ENCODE data around the gene CTNNBL1. TPM values are rescaled to one million over a fixed set of nuclear protein-coding genes. Genes with fewer than 3 reads are reported as not detected.

The CTNNBL1 gene
- total RNA-seq, 2 donors from 2014 or later = 36.6 to 50.7 TPM

DNA sequence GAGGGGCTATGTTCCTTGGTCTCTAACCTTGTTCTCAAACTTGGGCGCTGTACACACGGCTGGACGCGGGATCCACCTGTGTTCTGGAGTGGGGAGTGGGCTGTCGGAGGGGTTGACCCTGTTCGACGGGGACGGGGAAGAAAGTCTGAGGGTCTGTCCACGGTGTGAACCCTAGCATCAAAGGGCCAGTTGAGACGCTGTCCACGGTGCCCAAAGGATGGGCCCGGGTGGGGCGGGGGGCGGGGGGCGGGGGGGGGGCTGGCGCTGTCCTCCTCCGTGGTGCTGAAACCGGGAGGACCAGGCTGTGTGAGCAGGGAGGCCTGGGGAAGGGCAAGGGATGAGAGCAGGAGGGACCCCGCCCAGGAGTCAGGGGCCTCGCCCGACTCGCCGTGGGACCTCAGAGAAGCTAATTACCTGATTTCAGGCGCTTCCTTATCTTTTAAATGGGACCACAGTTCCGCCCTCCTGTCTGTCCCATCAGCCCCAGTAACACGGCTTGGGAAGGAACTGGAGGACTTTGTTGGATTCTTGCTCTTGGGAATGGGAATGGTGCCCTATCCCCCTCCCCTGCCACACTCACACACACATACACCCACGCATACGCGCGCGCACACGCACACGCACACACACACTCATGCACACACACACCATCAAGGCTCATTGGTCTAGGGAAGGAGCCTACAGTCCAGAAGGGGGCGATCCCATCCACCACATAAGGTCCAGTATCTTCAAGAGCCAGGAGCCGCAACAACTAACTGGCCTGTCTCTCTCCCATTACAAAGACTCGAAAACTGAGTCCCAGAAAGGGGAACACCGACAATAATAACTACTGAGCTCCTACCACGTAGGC lies 208.0 kb downstream of the CTNNBL1 start:
- H3K27ac ChIP-seq = no peak overlapping the region
- no peaks in the 10 kb centered on the region for H3K4me1 ChIP-seq
- H3K9ac ChIP-seq (ENCODE audit: low read depth in 2 of 2, low read length in 2 of 2) = no peak overlapping the region
- intact Hi-C loops (cut with DNase I) = no loop called here
- no peaks in the 10 kb centered on the region for H3K9me3 ChIP-seq
- H3K36me3 ChIP-seq = no peaks in the 10 kb centered on the region
- H3K4me3 ChIP-seq = no peak overlapping the region
- TF ChIP-seq, protein P1, sequence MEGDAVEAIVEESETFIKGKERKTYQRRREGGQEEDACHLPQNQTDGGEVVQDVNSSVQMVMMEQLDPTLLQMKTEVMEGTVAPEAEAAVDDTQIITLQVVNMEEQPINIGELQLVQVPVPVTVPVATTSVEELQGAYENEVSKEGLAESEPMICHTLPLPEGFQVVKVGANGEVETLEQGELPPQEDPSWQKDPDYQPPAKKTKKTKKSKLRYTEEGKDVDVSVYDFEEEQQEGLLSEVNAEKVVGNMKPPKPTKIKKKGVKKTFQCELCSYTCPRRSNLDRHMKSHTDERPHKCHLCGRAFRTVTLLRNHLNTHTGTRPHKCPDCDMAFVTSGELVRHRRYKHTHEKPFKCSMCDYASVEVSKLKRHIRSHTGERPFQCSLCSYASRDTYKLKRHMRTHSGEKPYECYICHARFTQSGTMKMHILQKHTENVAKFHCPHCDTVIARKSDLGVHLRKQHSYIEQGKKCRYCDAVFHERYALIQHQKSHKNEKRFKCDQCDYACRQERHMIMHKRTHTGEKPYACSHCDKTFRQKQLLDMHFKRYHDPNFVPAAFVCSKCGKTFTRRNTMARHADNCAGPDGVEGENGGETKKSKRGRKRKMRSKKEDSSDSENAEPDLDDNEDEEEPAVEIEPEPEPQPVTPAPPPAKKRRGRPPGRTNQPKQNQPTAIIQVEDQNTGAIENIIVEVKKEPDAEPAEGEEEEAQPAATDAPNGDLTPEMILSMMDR (IDR thresholded peaks at IDR 0.05) = peak; percentile 24
- DNase-seq = peak; percentile 35
- peaks cover 23% of the 10 kb centered on the region for H3K27me3 ChIP-seq

DNA sequence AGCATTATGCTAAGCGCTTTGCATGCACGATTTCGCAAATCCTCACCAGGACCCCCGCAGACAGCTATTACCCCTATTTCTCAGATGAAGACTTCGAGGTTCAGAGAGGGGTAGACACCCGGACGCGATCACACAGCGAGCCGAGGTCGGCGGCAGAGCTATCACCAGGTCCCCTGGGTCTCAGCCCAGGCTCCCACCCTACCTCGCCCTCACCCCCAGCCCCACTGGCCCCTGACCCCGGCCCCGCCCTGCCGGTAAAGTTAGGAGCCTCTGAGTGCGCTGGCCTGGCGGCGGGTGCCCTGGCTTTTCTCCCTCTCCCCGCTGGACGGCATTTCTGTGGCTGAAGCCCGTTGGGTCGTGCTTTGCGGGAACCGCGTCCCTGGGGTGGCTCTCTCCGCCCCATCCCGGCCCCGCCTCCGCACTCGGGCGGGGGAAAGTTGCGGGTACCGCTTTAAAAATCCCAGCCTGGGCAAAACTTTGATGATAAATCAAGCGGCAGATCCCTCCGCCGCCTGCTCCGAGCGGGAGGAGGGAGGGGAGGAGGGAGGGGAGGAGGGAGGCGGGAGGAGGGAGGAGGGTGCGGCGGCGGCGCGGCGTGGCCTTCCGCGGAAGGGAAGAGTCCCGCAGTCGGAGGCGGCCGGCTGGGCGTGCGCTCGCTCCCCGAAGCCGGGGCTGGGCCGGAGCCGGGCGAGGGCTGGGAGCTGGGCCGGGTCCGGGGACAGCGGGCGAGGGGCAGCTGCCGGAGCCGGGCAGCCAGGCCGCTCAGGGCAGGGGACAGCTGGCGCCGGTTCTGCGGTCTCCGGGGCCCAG lies 208.9 kb downstream of the CTNNBL1 start, which contains the start of gene VSTM2L:
Gene VSTM2L, plus strand, starts transcription at position 624 of the 810 bp plus-strand sequence. CDS start 224 bp downstream, outside the sequence.
- H3K4me1 ChIP-seq = no peaks in the 10 kb centered on the region
- H3K27ac ChIP-seq = no peak within 1 kb of the TSS
- intact Hi-C loops (cut with DNase I) = no loop called here
- H3K36me3 ChIP-seq = no peaks in the 10 kb centered on the region
- H3K9me3 ChIP-seq = no peaks in the 10 kb centered on the region
- peak within 1 kb of the TSS; percentile 30 for H3K4me3 ChIP-seq
- no peak for DNase-seq
- no peak within 1 kb of the TSS for H3K9ac ChIP-seq (ENCODE audit: low read depth in 2 of 2, low read length in 2 of 2)
- H3K27me3 ChIP-seq = peaks cover 23% of the 10 kb centered on the region
- TF ChIP-seq, protein P1 (IDR thresholded peaks at IDR 0.05) = no peak

DNA sequence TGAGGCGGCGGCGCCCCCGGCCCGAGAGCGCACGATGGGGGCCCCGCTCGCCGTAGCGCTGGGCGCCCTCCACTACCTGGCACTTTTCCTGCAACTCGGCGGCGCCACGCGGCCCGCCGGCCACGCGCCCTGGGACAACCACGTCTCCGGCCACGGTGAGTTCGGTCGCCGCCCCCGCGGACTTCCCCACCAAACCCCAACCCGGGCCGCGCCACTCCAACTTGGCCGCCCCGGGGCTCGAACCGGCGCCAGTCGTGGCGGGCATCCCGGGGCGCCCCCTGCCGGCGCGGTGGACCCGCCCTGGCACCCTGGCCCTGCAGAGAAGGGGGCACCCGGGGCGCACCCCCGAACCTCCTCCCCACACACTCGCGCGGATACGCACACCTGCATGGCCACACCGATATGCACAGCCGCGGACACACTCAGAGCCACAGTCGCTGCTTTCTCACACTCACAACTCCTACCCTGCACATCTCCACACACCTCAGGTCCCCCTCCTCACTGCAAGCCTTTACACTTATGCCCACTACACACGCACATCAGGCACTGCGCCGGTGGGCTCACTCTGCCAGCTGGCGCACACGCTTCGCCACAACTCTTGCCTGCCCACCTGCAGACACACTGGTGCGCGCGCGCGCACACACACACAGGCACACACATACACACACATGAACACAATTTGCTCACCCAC lies 209.6 kb downstream of the CTNNBL1 start:
- peaks cover 23% of the 10 kb centered on the region for H3K27me3 ChIP-seq
- no peaks in the 10 kb centered on the region for H3K4me1 ChIP-seq
- no peak for DNase-seq
- TF ChIP-seq, protein P1 (IDR thresholded peaks at IDR 0.05) = no peak
- H3K4me3 ChIP-seq = peak overlapping the region; percentile 30
- no peak overlapping the region for H3K27ac ChIP-seq
- H3K9ac ChIP-seq (ENCODE audit: low read depth in 2 of 2, low read length in 2 of 2) = no peak overlapping the region
- H3K36me3 ChIP-seq = no peaks in the 10 kb centered on the region
- no peaks in the 10 kb centered on the region for H3K9me3 ChIP-seq
- intact Hi-C loops (cut with DNase I) = no loop called here

DNA sequence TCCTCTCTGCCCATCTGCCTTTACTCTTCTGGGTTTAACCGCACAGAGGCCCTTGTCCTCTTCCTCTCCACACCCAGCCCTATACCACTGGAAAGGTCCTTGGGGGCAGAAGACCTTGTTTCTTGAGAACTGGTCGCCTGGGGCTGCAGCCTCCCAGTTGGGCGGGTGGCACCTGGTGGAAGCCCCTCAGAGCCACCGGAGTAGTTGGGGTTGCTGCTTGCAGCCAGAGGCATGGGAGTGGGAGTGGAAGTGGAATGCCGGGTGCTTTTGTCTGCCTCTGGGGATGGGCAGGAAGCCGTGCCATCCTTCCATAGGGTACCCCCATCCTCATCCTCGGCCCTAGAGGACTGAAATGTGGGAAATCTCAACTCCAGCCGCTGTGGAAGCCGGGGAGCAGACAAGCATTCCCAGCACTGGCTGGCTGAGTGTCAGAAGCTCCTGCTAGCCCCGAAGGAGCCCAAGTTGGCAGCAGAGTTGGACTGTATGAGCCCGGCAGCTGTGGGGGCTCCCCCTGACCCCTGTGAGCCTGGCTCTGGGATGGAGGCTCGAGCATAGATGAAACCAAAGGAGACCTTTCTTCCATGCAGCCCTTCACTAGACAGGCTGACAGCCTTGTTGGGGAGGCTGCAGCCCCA lies 210.3 kb downstream of the CTNNBL1 start:
- intact Hi-C loops (cut with DNase I) = no loop called here
- no peak overlapping the region for H3K27ac ChIP-seq
- H3K27me3 ChIP-seq = peaks cover 23% of the 10 kb centered on the region
- H3K9me3 ChIP-seq = no peaks in the 10 kb centered on the region
- no peaks in the 10 kb centered on the region for H3K4me1 ChIP-seq
- no peaks in the 10 kb centered on the region for H3K36me3 ChIP-seq
- H3K9ac ChIP-seq (ENCODE audit: low read depth in 2 of 2, low read length in 2 of 2) = no peak overlapping the region
- TF ChIP-seq, protein P1 (IDR thresholded peaks at IDR 0.05) = no peak
- H3K4me3 ChIP-seq = no peak overlapping the region
- no peak for DNase-seq

Data from colonic mucosa (tissue), 4 donors.